CD4-positive, alpha-beta T cell (primary cell): ENCODE data around the gene MRPL32. TPM values are rescaled to one million over a fixed set of nuclear protein-coding genes. Genes with fewer than 3 reads are reported as not detected.

Source experiments
- ATAC-seq: fragments of 200-7000 bp; cut with Tn5 transposase; one replicate; pipeline ENCODE4 v1.10.0; 2022; ENCODE audit warnings: mild to moderate bottlenecking; ENCODE audit not compliant: poor library complexity
- CTCF ChIA-PET: fragments of 350-600 bp; sonication (Branson Sonifier 250); formaldehyde crosslinking; loops from one replicate; lab custom pipeline; 2021; ENCODE audit warnings: antibody characterized with exemption, inconsistent platforms; lab: Charles Lee
- POLR2A ChIA-PET: fragments of 350-600 bp; sonication (Branson Sonifier 250); formaldehyde crosslinking; loops from one replicate; lab custom pipeline; 2021; ENCODE audit warnings: antibody characterized with exemption, inconsistent platforms; lab: Charles Lee
- DNase-seq, 14 experiments: peaks; one replicate each; pipeline ENCODE4 v3.0.0-alpha.2; 2013 to 2020; ENCODE audit warnings: mixed read lengths in 2 of 14
- H3K27ac ChIP-seq, 2 donors: one replicate each; pipeline versions ENCODE4 v1.5.1 to v1.7.0; 2013; ENCODE audit warnings: low read length in 2 of 2, low read depth in 1 of 2, mild to moderate bottlenecking in 1 of 2
- H3K27me3 ChIP-seq, 2 experiments: 1 replicate in 1 of 2; 2 replicates in 1 of 2; pipeline versions ENCODE4 v1.6.1 to v1.7.0; 2013; ENCODE audit warnings: low read length in 2 of 2, control low read depth in 1 of 2, mild to moderate bottlenecking in 1 of 2, moderate library complexity in 1 of 2; ENCODE audit not compliant: insufficient read depth in 2 of 2, control insufficient read depth in 1 of 2
- H3K36me3 ChIP-seq: one replicate; pipeline ENCODE4 v1.6.1; 2013; ENCODE audit warnings: low read length, control low read depth; ENCODE audit not compliant: insufficient read depth
- H3K4me1 ChIP-seq: one replicate; pipeline ENCODE4 v1.6.1; 2013; ENCODE audit warnings: low read length, control low read depth; ENCODE audit not compliant: insufficient read depth
- H3K4me3 ChIP-seq: one replicate; pipeline ENCODE4 v1.5.1; 2013; ENCODE audit warnings: mild to moderate bottlenecking, low read length, moderate library complexity
- H3K9me3 ChIP-seq, 2 experiments: 1 replicate in 1 of 2; 2 replicates in 1 of 2; pipeline versions ENCODE4 v1.6.1 to v1.7.0; 2013; ENCODE audit warnings: low read length in 2 of 2, mild to moderate bottlenecking in 2 of 2, control low read depth in 1 of 2, moderate library complexity in 1 of 2; ENCODE audit not compliant: control insufficient read depth in 1 of 2, insufficient read depth in 1 of 2
- H3K27ac Mint-ChIP-seq: one replicate; pipeline ENCODE4 v1.8.0; 2020; ENCODE audit warnings: mixed read lengths
- H3K27me3 Mint-ChIP-seq: one replicate; pipeline ENCODE4 v1.8.0; 2021; ENCODE audit warnings: mixed read lengths
- H3K36me3 Mint-ChIP-seq: one replicate; pipeline ENCODE4 v1.8.0; 2021; ENCODE audit warnings: low read depth, mixed read lengths
- H3K4me1 Mint-ChIP-seq: one replicate; pipeline ENCODE4 v1.8.0; 2021; ENCODE audit warnings: low read depth, mixed read lengths
- H3K4me3 Mint-ChIP-seq: one replicate; pipeline ENCODE4 v1.8.0; 2020; ENCODE audit warnings: mild to moderate bottlenecking, mixed read lengths
- H3K9me3 Mint-ChIP-seq: one replicate; pipeline ENCODE4 v1.8.0; 2020; ENCODE audit warnings: mixed read lengths
- CTCF ChIP-seq: fragments of 200-600 bp; IDR thresholded peaks from one replicate; pipeline ENCODE4 v1.8.0; 2022; ENCODE audit warnings: antibody characterized with exemption, mild to moderate bottlenecking
- intact Hi-C, 2 experiments: fragments of 100-400 bp; cut with DNase I in 1 of 2; cut with micrococcal nuclease in 1 of 2; formaldehyde crosslinking; loops; one replicate each; pipeline versions ENCODE4 v1.15.1 to v1.9.0; 2023 to 2025; cut with DNase I, micrococcal nuclease
- total RNA-seq, 174 experiments: library from RNA in 2 of 174; stranded (reverse) in 2 of 174; gene quantifications; one replicate each; pipeline ENCODE4 v1.2.3 and lab custom pipeline; 2021 to 2026

Gene MRPL32
- total RNA-seq, 2 experiments from 2014 or later, result 57.1 to 60.7 TPM

- peak overlapping the region; percentile 27 for H3K4me3 Mint-ChIP-seq
- H3K4me1 Mint-ChIP-seq, result peaks cover 47% of the 10 kb centered on the region
- H3K4me1 ChIP-seq, result peaks cover 21% of the 10 kb centered on the region
- H3K27ac Mint-ChIP-seq, result peak overlapping the region; percentile 76
- intact Hi-C loops, result loop anchor here in 1 of 2 experiments (1.0 to 5.0 kb wide), 3 partner anchors 18 to 1579 kb away; partner anchors contain the start of genes NUDCD3 and UBE2D4
- H3K36me3 Mint-ChIP-seq, result peaks cover 59% of the 10 kb centered on the region
- no peaks in the 10 kb centered on the region for H3K27me3 ChIP-seq
- no peaks in the 10 kb centered on the region for H3K9me3 Mint-ChIP-seq
- TF ChIP-seq CTCF, result no peak
- no peak overlapping the region for H3K4me3 ChIP-seq
- H3K9me3 ChIP-seq, result no peaks in the 10 kb centered on the region
- no peak for ATAC-seq
- POLR2A ChIA-PET, result interaction anchor here (1.7 to 9.4 kb wide), 2 partner anchors 19 to 25 kb away, joined by 14 to 79 read pairs; partner anchors contain the start of genes MRPL32 and PSMA2
- H3K27ac ChIP-seq, result no peak overlapping the region
- peaks cover 21% of the 10 kb centered on the region for H3K36me3 ChIP-seq
- no peak for DNase-seq
- no peaks in the 10 kb centered on the region for H3K27me3 Mint-ChIP-seq
- CTCF ChIA-PET, result interaction anchor here (1.0 kb wide), 1 partner anchor 27 kb away, joined by 3 read pairs; no protein-coding TSS in a partner anchor
Observed at GRCh38 chr7:42913591-42913990, 18.6 kb upstream of the MRPL32 start.

DNA sequence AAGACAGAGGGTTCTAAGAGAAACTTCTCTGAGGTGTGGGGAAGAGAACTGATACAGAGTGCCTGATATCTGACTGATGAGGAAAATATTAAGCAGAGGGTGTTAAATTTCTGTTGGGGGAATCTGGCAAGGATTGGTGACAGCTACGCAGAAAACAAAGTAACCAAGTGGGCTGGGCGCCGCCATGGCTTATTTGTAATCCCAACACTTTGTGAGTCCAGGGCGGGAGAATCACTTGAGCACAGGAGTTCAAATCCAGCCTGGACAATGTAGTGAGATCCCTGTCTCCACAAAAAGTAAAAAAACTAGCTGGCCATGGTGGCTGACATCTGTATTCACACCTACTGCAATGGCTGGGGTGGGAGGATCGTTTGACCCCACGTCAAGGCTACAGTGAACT, 18.2 kb upstream of the MRPL32 start:
- Histone ChIP-seq H3K27me3 (no peaks in the 10 kb centered on the region), H3K27ac (no peak overlapping the region), H3K9me3 (no peaks in the 10 kb centered on the region), H3K4me1 (peaks cover 21% of the 10 kb centered on the region), H3K4me3 (no peak overlapping the region), H3K36me3 (peaks cover 23% of the 10 kb centered on the region)
- DNase-seq (no peak), ATAC-seq (no peak)
- CTCF ChIA-PET, result interaction anchor here (0.6 to 1.0 kb wide), 2 partner anchors 15 to 27 kb away, joined by 3 read pairs; no protein-coding TSS in a partner anchor
- Mint-ChIP-seq H3K4me1 (peaks cover 47% of the 10 kb centered on the region), H3K36me3 (peaks cover 64% of the 10 kb centered on the region), H3K4me3 (peak overlapping the region; percentile 30), H3K27me3 (no peaks in the 10 kb centered on the region), H3K27ac (peak overlapping the region; percentile 76), H3K9me3 (no peaks in the 10 kb centered on the region)
- no peak for TF ChIP-seq CTCF
- intact Hi-C loops, result loop anchor here in 1 of 2 experiments (5.0 kb wide), 2 partner anchors 1013 to 1578 kb away; partner anchors contain the start of genes NUDCD3 and UBE2D4
- POLR2A ChIA-PET, result interaction anchor here (0.8 to 9.4 kb wide), 2 partner anchors 18 to 815 kb away, joined by 3 to 79 read pairs; partner anchors contain the start of genes COA1, MRPL32 and PSMA2

DNA sequence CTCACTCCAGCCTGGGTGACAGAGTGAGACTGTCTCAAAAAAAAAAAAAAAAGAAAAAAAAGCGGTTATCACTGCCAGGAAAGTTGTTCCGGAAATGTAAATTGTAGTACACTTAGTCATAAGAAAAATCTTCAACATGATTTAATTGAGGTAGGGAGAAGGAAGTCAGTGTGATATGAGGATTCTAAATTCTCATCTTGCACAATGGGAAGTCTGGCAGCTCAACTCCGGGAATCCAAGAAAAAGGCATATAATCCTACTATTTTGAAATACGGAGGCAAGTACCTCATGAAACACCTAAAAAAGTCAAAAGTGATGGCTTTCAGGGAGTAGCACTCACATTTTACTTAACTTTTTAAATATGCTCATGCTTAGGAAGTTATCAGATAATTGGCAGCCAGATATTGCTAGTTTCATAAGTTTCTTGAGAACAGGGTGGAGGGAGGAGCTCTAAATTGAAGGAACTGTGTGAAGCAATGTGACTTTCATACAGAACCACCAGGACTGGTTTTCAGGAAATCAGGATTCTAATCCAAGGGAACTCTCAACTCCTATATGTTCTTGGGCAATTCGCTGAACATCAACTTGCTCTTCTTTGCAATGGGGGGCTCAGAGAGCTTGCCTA, 17.6 kb upstream of the MRPL32 start:
- H3K27me3 Mint-ChIP-seq, result no peaks in the 10 kb centered on the region
- Histone ChIP-seq H3K27ac (no peak overlapping the region), H3K4me3 (no peak overlapping the region), H3K36me3 (peaks cover 28% of the 10 kb centered on the region), H3K27me3 (no peaks in the 10 kb centered on the region), H3K9me3 (no peaks in the 10 kb centered on the region), H3K4me1 (peaks cover 21% of the 10 kb centered on the region)
- no peak for TF ChIP-seq CTCF
- ChIA-PET POLR2A (interaction anchor here (0.8 to 9.4 kb wide), 2 partner anchors 18 to 815 kb away, joined by 3 to 79 read pairs; partner anchors contain the start of genes COA1, MRPL32 and PSMA2), CTCF (interaction anchor here (0.6 to 1.0 kb wide), 2 partner anchors 15 to 26 kb away, joined by 3 read pairs; no protein-coding TSS in a partner anchor)
- peaks cover 44% of the 10 kb centered on the region for H3K4me1 Mint-ChIP-seq
- peak overlapping the region; percentile 76 for H3K27ac Mint-ChIP-seq
- ATAC-seq (no peak), DNase-seq (no peak)
- H3K4me3 Mint-ChIP-seq, result no peak overlapping the region
- intact Hi-C loops, result loop anchor here in 1 of 2 experiments (5.0 kb wide), 2 partner anchors 1013 to 1578 kb away; partner anchors contain the start of genes NUDCD3 and UBE2D4
- no peaks in the 10 kb centered on the region for H3K9me3 Mint-ChIP-seq
- H3K36me3 Mint-ChIP-seq, result peaks cover 69% of the 10 kb centered on the region
